BJ (cell line): ENCODE data around the gene FGFR2. TPM values are rescaled to one million over a fixed set of nuclear protein-coding genes. Genes with fewer than 3 reads are reported as not detected.

Source experiments
- CTCF ChIA-PET: fragments of 350-600 bp; formaldehyde crosslinking; extraction: SDS; loops from one replicate; lab custom pipeline; 2021; ENCODE audit warnings: antibody characterized with exemption, inconsistent platforms; lab: Yijun Ruan, JAX
- POLR2A ChIA-PET: fragments of 300-600 bp; sonication (Branson Sonifier 250); formaldehyde crosslinking; extraction: SDS; loops from one replicate; lab custom pipeline; 2021; ENCODE audit warnings: antibody characterized with exemption; lab: Charles Lee
- DNase-seq: peaks from one replicate; pipeline ENCODE4 v3.0.0-alpha.2; 2011; ENCODE audit warnings: low read depth
- H3K27me3 ChIP-seq: 2 replicates; pipeline ENCODE4 v1.6.0; 2011; ENCODE audit warnings: low read length; ENCODE audit not compliant: control insufficient read depth, insufficient read depth
- H3K36me3 ChIP-seq: 2 replicates; pipeline ENCODE4 v1.5.1; 2011; ENCODE audit warnings: low read length; ENCODE audit not compliant: control insufficient read depth, insufficient read depth
- H3K4me3 ChIP-seq: 2 replicates; pipeline ENCODE4 v1.5.1; 2011; ENCODE audit warnings: low read depth, mild to moderate bottlenecking, control low read depth, low read length
- CTCF ChIP-seq: IDR thresholded peaks from 2 replicates; pipeline ENCODE4 v1.5.1; 2011; ENCODE audit warnings: low read depth, mild to moderate bottlenecking, control low read depth, inconsistent platforms, low read length, moderate library complexity; ENCODE audit not compliant: insufficient read depth
- polyA plus RNA-seq: library from polyadenylated mRNA; depleted of rRNA; stranded (reverse); fragments of >200 nt; gene quantifications from 2 replicates; pipeline ENCODE4 v1.2.3, GENCODE V29; 2011

The FGFR2 gene
- polyA plus RNA-seq, 1 experiment: 0.26 TPM

GRCh38 chr10:121449482-121449924 is 148.7 kb downstream of the FGFR2 start:
- no peaks in the 10 kb centered on the region for H3K36me3 ChIP-seq
- no peak overlapping the region for H3K4me3 ChIP-seq
- CTCF ChIA-PET: no interaction called here
- no peaks in the 10 kb centered on the region for H3K27me3 ChIP-seq
- POLR2A ChIA-PET: no interaction called here
- no peak for TF ChIP-seq CTCF
- no peak for DNase-seq

- ChIA-PET CTCF (no interaction called here), POLR2A (no interaction called here)
- H3K27me3 ChIP-seq: no peaks in the 10 kb centered on the region
- TF ChIP-seq CTCF: no peak
- H3K4me3 ChIP-seq: no peak overlapping the region
- no peaks in the 10 kb centered on the region for H3K36me3 ChIP-seq
- DNase-seq: no peak
Measured at GRCh38 chr10:121448766-121449421, 149.3 kb downstream of the FGFR2 start.

GRCh38 chr10:121444520-121445165 is 153.6 kb downstream of the FGFR2 start:
- no peak for TF ChIP-seq CTCF
- ChIA-PET POLR2A (no interaction called here), CTCF (no interaction called here)
- DNase-seq: no peak
- Histone ChIP-seq H3K4me3 (no peak overlapping the region), H3K36me3 (no peaks in the 10 kb centered on the region), H3K27me3 (no peaks in the 10 kb centered on the region)

GRCh38 chr10:121442086-121442935 is 155.9 kb downstream of the FGFR2 start:
- no peak for DNase-seq
- POLR2A ChIA-PET: no interaction called here
- H3K36me3 ChIP-seq: no peaks in the 10 kb centered on the region
- no peak overlapping the region for H3K4me3 ChIP-seq
- no peaks in the 10 kb centered on the region for H3K27me3 ChIP-seq
- TF ChIP-seq CTCF: no peak
- CTCF ChIA-PET: interaction anchor here (0.8 to 1.0 kb wide), 2 partner anchors 20 to 26 kb away, joined by 3 to 4 read pairs; no protein-coding TSS in a partner anchor

GRCh38 chr10:121440461-121440860 is 157.8 kb downstream of the FGFR2 start:
- no peak for DNase-seq
- no peak overlapping the region for H3K4me3 ChIP-seq
- POLR2A ChIA-PET: no interaction called here
- no peaks in the 10 kb centered on the region for H3K36me3 ChIP-seq
- TF ChIP-seq CTCF: no peak
- CTCF ChIA-PET: no interaction called here
- H3K27me3 ChIP-seq: no peaks in the 10 kb centered on the region
